BJ (cell line): ENCODE results near the gene SENP5. TPM values are rescaled to one million over a fixed set of nuclear protein-coding genes. Genes with fewer than 3 reads are reported as not detected.
"Not testable (repeated sequence)": the region's sequence is repeated elsewhere in the genome, so short reads cannot be mapped to it uniquely, and the experiment has no call there.

ENCODE experiments used
- CTCF ChIA-PET: fragments of 350-600 bp; formaldehyde crosslinking; extraction: SDS; loops from one replicate; lab custom pipeline; 2021; ENCODE audit warnings: antibody characterized with exemption, inconsistent platforms; lab: Yijun Ruan, JAX
- POLR2A ChIA-PET: fragments of 300-600 bp; sonication (Branson Sonifier 250); formaldehyde crosslinking; extraction: SDS; loops from one replicate; lab custom pipeline; 2021; ENCODE audit warnings: antibody characterized with exemption; lab: Charles Lee
- DNase-seq: peaks from one replicate; pipeline ENCODE4 v3.0.0-alpha.2; 2011; ENCODE audit warnings: low read depth
- H3K27me3 ChIP-seq: 2 replicates; pipeline ENCODE4 v1.6.0; 2011; ENCODE audit warnings: low read length; ENCODE audit not compliant: control insufficient read depth, insufficient read depth
- H3K36me3 ChIP-seq: 2 replicates; pipeline ENCODE4 v1.5.1; 2011; ENCODE audit warnings: low read length; ENCODE audit not compliant: control insufficient read depth, insufficient read depth
- H3K4me3 ChIP-seq: 2 replicates; pipeline ENCODE4 v1.5.1; 2011; ENCODE audit warnings: low read depth, mild to moderate bottlenecking, control low read depth, low read length
- CTCF ChIP-seq: IDR thresholded peaks from 2 replicates; pipeline ENCODE4 v1.5.1; 2011; ENCODE audit warnings: low read depth, mild to moderate bottlenecking, control low read depth, inconsistent platforms, low read length, moderate library complexity; ENCODE audit not compliant: insufficient read depth
- polyA plus RNA-seq: library from polyadenylated mRNA; depleted of rRNA; stranded (reverse); fragments of >200 nt; gene quantifications from 2 replicates; pipeline ENCODE4 v1.2.3, GENCODE V29; 2011

The SENP5 gene
- polyA plus RNA-seq, 1 experiment: 12.0 TPM

- POLR2A ChIA-PET: no interaction called here
- Histone ChIP-seq H3K36me3 (no peaks in the 10 kb centered on the region), H3K4me3 (no peak overlapping the region), H3K27me3 (no peaks in the 10 kb centered on the region)
- peak; percentile 81 for TF ChIP-seq CTCF
- CTCF ChIA-PET: interaction anchor here (0.9 to 2.0 kb wide), 11 partner anchors 9 to 134 kb away, joined by 3 to 18 read pairs (median 5); partner anchors contain the start of genes NCBP2 and PIGZ
- DNase-seq: no peak
Measured at GRCh38 chr3:196837819-196838420, 29.8 kb upstream of the SENP5 start.

- DNase-seq, H3K27me3 ChIP-seq, POLR2A ChIA-PET, H3K36me3 ChIP-seq, H3K4me3 ChIP-seq, CTCF ChIA-PET: not testable (repeated sequence)
Measured at GRCh38 chr3:196839351-196839750, 28.4 kb upstream of the SENP5 start.

GRCh38 chr3:196842567-196843434 lies 24.9 kb upstream of the SENP5 start:
- Histone ChIP-seq H3K27me3 (no peaks in the 10 kb centered on the region), H3K36me3 (no peaks in the 10 kb centered on the region), H3K4me3 (no peak overlapping the region)
- no peak for DNase-seq
- ChIA-PET POLR2A (no interaction called here), CTCF (interaction anchor here (1.1 kb wide), 1 partner anchor 100 kb away, joined by 3 read pairs; the partner anchor contains the start of gene NCBP2)
- no peak for TF ChIP-seq CTCF

- ChIA-PET POLR2A (no interaction called here), CTCF (no interaction called here)
- H3K27me3 ChIP-seq: no peaks in the 10 kb centered on the region
- H3K4me3 ChIP-seq: no peak overlapping the region
- no peak for TF ChIP-seq CTCF
- DNase-seq: no peak
- no peaks in the 10 kb centered on the region for H3K36me3 ChIP-seq
Measured at GRCh38 chr3:196843435-196844110, 24.1 kb upstream of the SENP5 start.

- H3K27me3 ChIP-seq, H3K36me3 ChIP-seq, POLR2A ChIA-PET, CTCF ChIA-PET, DNase-seq, H3K4me3 ChIP-seq: not testable (repeated sequence)
Measured at GRCh38 chr3:196844235-196845219, 23.2 kb upstream of the SENP5 start.

- CTCF ChIA-PET: interaction anchor here (3.7 kb wide), 1 partner anchor 10 kb away, joined by 18 read pairs; no protein-coding TSS in a partner anchor
- DNase-seq, POLR2A ChIA-PET: not testable (repeated sequence)
Measured at GRCh38 chr3:196848375-196848774, 19.3 kb upstream of the SENP5 start.

More at GRCh38 chr3:196848375-196848774, 19.3 kb upstream of the SENP5 start:
- not testable (repeated sequence) for H3K27me3 ChIP-seq, H3K4me3 ChIP-seq, H3K36me3 ChIP-seq
